CD14-positive monocyte (primary cell): ENCODE results near the gene ZBBX. TPM values are rescaled to one million over a fixed set of nuclear protein-coding genes. Genes with fewer than 3 reads are reported as not detected.

Source experiments
- DNase-seq, 3 donors: peaks; one replicate each; pipeline ENCODE4 v3.0.0-alpha.2; 2011 to 2022
- H2AFZ ChIP-seq: 2 replicates; pipeline ENCODE4 v1.6.0; 2012; ENCODE audit warnings: mild to moderate bottlenecking, low read depth, low read length, inconsistent platforms; ENCODE audit not compliant: insufficient read depth, poor library complexity, severe bottlenecking
- H3K27ac ChIP-seq, 2 donors: 1 replicate in 1 of 2; 2 replicates in 1 of 2; pipeline ENCODE4 v1.5.1; 2012 to 2013; ENCODE audit warnings: low read length in 2 of 2, control low read depth in 1 of 2, inconsistent platforms in 1 of 2, low read depth in 1 of 2, mild to moderate bottlenecking in 1 of 2
- H3K27me3 ChIP-seq, 2 donors: one replicate each; pipeline versions ENCODE4 v1.6.0 to v1.6.1; 2011 to 2013; ENCODE audit warnings: low read length in 2 of 2; ENCODE audit not compliant: control insufficient read depth in 2 of 2, insufficient read depth in 2 of 2
- H3K36me3 ChIP-seq, 2 donors: replicated peaks in 1 of 2; 1 replicate in 1 of 2; 2 replicates in 1 of 2; pipeline versions ENCODE4 v1.5.1 to v1.6.1; 2012 to 2013; ENCODE audit warnings: low read length in 2 of 2, control low read depth in 1 of 2, inconsistent platforms in 1 of 2, mild to moderate bottlenecking in 1 of 2; ENCODE audit not compliant: insufficient read depth in 2 of 2, control insufficient read depth in 1 of 2
- H3K4me1 ChIP-seq, 2 donors: 1 replicate in 1 of 2; 2 replicates in 1 of 2; pipeline versions ENCODE4 v1.5.1 to v1.6.1; 2012 to 2013; ENCODE audit warnings: low read length in 2 of 2, control low read depth in 1 of 2, inconsistent platforms in 1 of 2, mild to moderate bottlenecking in 1 of 2, moderate library complexity in 1 of 2; ENCODE audit not compliant: insufficient read depth in 2 of 2, control insufficient read depth in 1 of 2
- H3K4me2 ChIP-seq: replicated peaks from 2 replicates; pipeline ENCODE3; 2012; ENCODE audit warnings: low read length, moderate library complexity, mild to moderate bottlenecking; ENCODE audit not compliant: poor library complexity, severe bottlenecking; ENCODE audit errors: extremely low read depth
- H3K4me3 ChIP-seq, 3 experiments: fragments of 200-600 bp in 1 of 3; sonication (generic) in 1 of 3; replicated peaks in 1 of 3; 1 replicate in 2 of 3; 2 replicates in 1 of 3; pipeline ENCODE4 v1.5.1; 2011 to 2013; ENCODE audit warnings: low read length in 3 of 3, mild to moderate bottlenecking in 3 of 3, control low read depth in 2 of 3, low read depth in 2 of 3, inconsistent platforms in 1 of 3, moderate library complexity in 1 of 3
- H3K79me2 ChIP-seq: 2 replicates; pipeline ENCODE4 v1.6.0; 2012; ENCODE audit warnings: mild to moderate bottlenecking, control low read depth, inconsistent platforms, low read length, moderate library complexity; ENCODE audit not compliant: insufficient read depth
- H3K9ac ChIP-seq: 2 replicates; pipeline ENCODE4 v1.6.0; 2017; ENCODE audit warnings: low read length, mild to moderate bottlenecking; ENCODE audit not compliant: insufficient read depth, poor library complexity, severe bottlenecking
- H3K9me3 ChIP-seq, 2 donors: replicated peaks in 1 of 2; 1 replicate in 1 of 2; 2 replicates in 1 of 2; pipeline versions ENCODE4 v1.5.1 to v1.6.1; 2012 to 2013; ENCODE audit warnings: low read length in 2 of 2, control low read depth in 1 of 2; ENCODE audit not compliant: control insufficient read depth in 1 of 2, insufficient read depth in 1 of 2
- H4K20me1 ChIP-seq: 2 replicates; pipeline ENCODE4 v1.6.0; 2012; ENCODE audit warnings: mild to moderate bottlenecking, low read length, control low read depth, moderate library complexity; ENCODE audit not compliant: insufficient read depth
- H3K27ac Mint-ChIP-seq, 7 donors: one replicate each; pipeline ENCODE4 v1.8.0; 2020; ENCODE audit warnings: mild to moderate bottlenecking in 7 of 7, mixed read lengths in 7 of 7, moderate library complexity in 6 of 7, inconsistent platforms in 2 of 7
- H3K27me3 Mint-ChIP-seq, 3 donors: one replicate each; pipeline ENCODE4 v1.8.0; 2021 to 2022; ENCODE audit warnings: low read depth in 3 of 3, mild to moderate bottlenecking in 3 of 3, mixed read lengths in 3 of 3, moderate library complexity in 3 of 3, inconsistent platforms in 1 of 3
- H3K36me3 Mint-ChIP-seq, 2 donors: one replicate each; pipeline ENCODE4 v1.8.0; 2020; ENCODE audit warnings: mixed read lengths in 2 of 2, inconsistent platforms in 1 of 2, mild to moderate bottlenecking in 1 of 2
- H3K4me1 Mint-ChIP-seq: one replicate; pipeline ENCODE4 v1.8.0; 2020; ENCODE audit warnings: mild to moderate bottlenecking, mixed read lengths
- H3K4me3 Mint-ChIP-seq, 2 donors: one replicate each; pipeline ENCODE4 v1.8.0; 2020; ENCODE audit warnings: mild to moderate bottlenecking in 2 of 2, mixed read lengths in 2 of 2, moderate library complexity in 1 of 2
- H3K9me3 Mint-ChIP-seq, 7 donors: one replicate each; pipeline ENCODE4 v1.8.0; 2020 to 2022; ENCODE audit warnings: mixed read lengths in 7 of 7, mild to moderate bottlenecking in 6 of 7, moderate library complexity in 6 of 7, inconsistent platforms in 2 of 7
- WGBS: methylation state at CpG from one replicate; pipeline ENCODE4 v1.1.5; 2013; ENCODE audit warnings: missing lambda C conversion rate; ENCODE audit not compliant: insufficient coverage; 5-methylcytosine and 5-hydroxymethylcytosine counted together
- intact Hi-C, 2 donors: fragments of 100-400 bp; cut with micrococcal nuclease; formaldehyde crosslinking; loops; one replicate each; pipeline versions ENCODE4 v1.15.0 to v1.15.1; 2023
- polyA plus RNA-seq, 3 donors: library from polyadenylated mRNA; depleted of rRNA in 1 of 3; unstranded in 2 of 3; stranded (reverse) in 1 of 3; fragments of 300-500 nt in 2 of 3; fragments of >200 nt in 1 of 3; fragmentation: Illumina TruSeq in 2 of 3; gene quantifications; 1 replicate in 2 of 3; 2 replicates in 1 of 3; pipeline ENCODE4 v1.2.3, GENCODE V29; 2012 to 2021
- TF ChIP-seq, protein P1 (sequence below): fragments of 200-600 bp; IDR thresholded peaks from one replicate; pipeline ENCODE4 v1.8.0; 2022; ENCODE audit warnings: antibody characterized with exemption, mild to moderate bottlenecking

ZBBX gene
- polyA plus RNA-seq, 3 donors: not detected

GRCh38 chr3:167394003-167394402, 13.9 kb upstream of the ZBBX start:
- no peaks in the 10 kb centered on the region for H3K36me3 ChIP-seq
- intact Hi-C loops: no loop called here
- H3K9me3 ChIP-seq: no peaks in the 10 kb centered on the region
- TF ChIP-seq, protein P1, sequence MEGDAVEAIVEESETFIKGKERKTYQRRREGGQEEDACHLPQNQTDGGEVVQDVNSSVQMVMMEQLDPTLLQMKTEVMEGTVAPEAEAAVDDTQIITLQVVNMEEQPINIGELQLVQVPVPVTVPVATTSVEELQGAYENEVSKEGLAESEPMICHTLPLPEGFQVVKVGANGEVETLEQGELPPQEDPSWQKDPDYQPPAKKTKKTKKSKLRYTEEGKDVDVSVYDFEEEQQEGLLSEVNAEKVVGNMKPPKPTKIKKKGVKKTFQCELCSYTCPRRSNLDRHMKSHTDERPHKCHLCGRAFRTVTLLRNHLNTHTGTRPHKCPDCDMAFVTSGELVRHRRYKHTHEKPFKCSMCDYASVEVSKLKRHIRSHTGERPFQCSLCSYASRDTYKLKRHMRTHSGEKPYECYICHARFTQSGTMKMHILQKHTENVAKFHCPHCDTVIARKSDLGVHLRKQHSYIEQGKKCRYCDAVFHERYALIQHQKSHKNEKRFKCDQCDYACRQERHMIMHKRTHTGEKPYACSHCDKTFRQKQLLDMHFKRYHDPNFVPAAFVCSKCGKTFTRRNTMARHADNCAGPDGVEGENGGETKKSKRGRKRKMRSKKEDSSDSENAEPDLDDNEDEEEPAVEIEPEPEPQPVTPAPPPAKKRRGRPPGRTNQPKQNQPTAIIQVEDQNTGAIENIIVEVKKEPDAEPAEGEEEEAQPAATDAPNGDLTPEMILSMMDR: no peak
- H3K27me3 ChIP-seq: no peaks in the 10 kb centered on the region
- H2AFZ ChIP-seq: no peak overlapping the region
- no peak overlapping the region for H3K4me3 Mint-ChIP-seq
- no peak overlapping the region for H3K4me3 ChIP-seq
- no peaks in the 10 kb centered on the region for H3K4me1 ChIP-seq
- H3K9ac ChIP-seq: no peak overlapping the region
- no peaks in the 10 kb centered on the region for H3K79me2 ChIP-seq
- no peaks in the 10 kb centered on the region for H3K4me1 Mint-ChIP-seq
- H3K4me2 ChIP-seq: no peak overlapping the region
- H3K9me3 Mint-ChIP-seq: peaks cover 0 to 5% (median 0%) of the 10 kb centered on the region in 7 donors
- H3K27ac ChIP-seq: no peak overlapping the region
- H3K36me3 Mint-ChIP-seq: no peaks in the 10 kb centered on the region
- H3K27ac Mint-ChIP-seq: no peak overlapping the region
- no peak for DNase-seq
- WGBS: no CpG with 5 or more reads among the region's 2 CpGs
- no peaks in the 10 kb centered on the region for H3K27me3 Mint-ChIP-seq
- H4K20me1 ChIP-seq: no peaks in the 10 kb centered on the region

GRCh38 chr3:167382155-167382554, 2.1 kb upstream of the ZBBX start:
- Histone ChIP-seq H4K20me1 (no peaks in the 10 kb centered on the region), H3K4me3 (no peak overlapping the region), H3K9me3 (no peaks in the 10 kb centered on the region), H2AFZ (no peak overlapping the region), H3K27ac (no peak overlapping the region), H3K9ac (no peak overlapping the region), H3K27me3 (peaks cover 3 to 8% of the 10 kb centered on the region in 2 donors), H3K4me1 (peaks cover 7% of the 10 kb centered on the region in 2 donors), H3K36me3 (no peaks in the 10 kb centered on the region), H3K4me2 (no peak overlapping the region), H3K79me2 (no peaks in the 10 kb centered on the region)
- TF ChIP-seq, protein P1: no peak
- Mint-ChIP-seq H3K9me3 (peaks cover 0 to 1% (median 0%) of the 10 kb centered on the region in 7 donors), H3K36me3 (no peaks in the 10 kb centered on the region), H3K4me3 (no peak overlapping the region), H3K4me1 (peaks cover 8% of the 10 kb centered on the region), H3K27ac (no peak overlapping the region), H3K27me3 (peaks cover 2 to 15% (median 5%) of the 10 kb centered on the region in 3 donors)
- intact Hi-C loops: loop anchor here in 1 of 2 donors (5.0 kb wide), 1 partner anchor 300 kb away; no protein-coding TSS in a partner anchor
- no CpG with 5 or more reads among the region's 3 CpGs for WGBS
- no peak for DNase-seq
